Fibroblast of lung (primary cell): ENCODE results near the gene PLA1A.

ENCODE experiments used
- CTCF ChIP-seq, 2 donors: IDR thresholded peaks in 1 of 2; conservative IDR thresholded peaks in 1 of 2; 1 replicate in 1 of 2; 2 replicates in 1 of 2; pipeline ENCODE4 v1.5.1; 2011 to 2012; ENCODE audit warnings: low read length in 2 of 2, control low read depth in 1 of 2, inconsistent platforms in 1 of 2, low read depth in 1 of 2, mild to moderate bottlenecking in 1 of 2
- EZH2 ChIP-seq: IDR thresholded peaks from 2 replicates; pipeline ENCODE4 v1.5.1; 2012; ENCODE audit warnings: low read length, control low read depth, mild to moderate bottlenecking; ENCODE audit errors: missing control alignments

- TF ChIP-seq CTCF (conservative IDR thresholded peaks at IDR 0.05 in 1 of 2, IDR thresholded peaks at IDR 0.05 in 1 of 2; ENCODE audit: low read depth in 1 of 2, low read length in 2 of 2) (no peak), EZH2 (no peak)
Observed at GRCh38 chr3:119571230-119571629, 26.5 kb upstream of the PLA1A start.
